Endometrial microvascular endothelial cells (primary cell): Measurements from ENCODE around the gene RNF40. TPM values are rescaled to one million over a fixed set of nuclear protein-coding genes. Genes with fewer than 3 reads are reported as not detected.

Experiments
- in situ Hi-C: cut with HindIII; loops from 2 replicates; pipeline ENCODE4 v1.10.0; 2017; ENCODE audit warnings: low sequenced_read_pairs, low pct_unique_long_range_greater_than_20kb; ENCODE audit errors: inconsistent ontology term
- total RNA-seq: library from RNA; depleted of rRNA; stranded (reverse); fragments of >200 nt; gene quantifications from one replicate; pipeline ENCODE4 v1.2.3, GENCODE V29; 2015; ENCODE audit errors: inconsistent ontology term

The RNF40 gene
- total RNA-seq, result 69.8 TPM

DNA sequence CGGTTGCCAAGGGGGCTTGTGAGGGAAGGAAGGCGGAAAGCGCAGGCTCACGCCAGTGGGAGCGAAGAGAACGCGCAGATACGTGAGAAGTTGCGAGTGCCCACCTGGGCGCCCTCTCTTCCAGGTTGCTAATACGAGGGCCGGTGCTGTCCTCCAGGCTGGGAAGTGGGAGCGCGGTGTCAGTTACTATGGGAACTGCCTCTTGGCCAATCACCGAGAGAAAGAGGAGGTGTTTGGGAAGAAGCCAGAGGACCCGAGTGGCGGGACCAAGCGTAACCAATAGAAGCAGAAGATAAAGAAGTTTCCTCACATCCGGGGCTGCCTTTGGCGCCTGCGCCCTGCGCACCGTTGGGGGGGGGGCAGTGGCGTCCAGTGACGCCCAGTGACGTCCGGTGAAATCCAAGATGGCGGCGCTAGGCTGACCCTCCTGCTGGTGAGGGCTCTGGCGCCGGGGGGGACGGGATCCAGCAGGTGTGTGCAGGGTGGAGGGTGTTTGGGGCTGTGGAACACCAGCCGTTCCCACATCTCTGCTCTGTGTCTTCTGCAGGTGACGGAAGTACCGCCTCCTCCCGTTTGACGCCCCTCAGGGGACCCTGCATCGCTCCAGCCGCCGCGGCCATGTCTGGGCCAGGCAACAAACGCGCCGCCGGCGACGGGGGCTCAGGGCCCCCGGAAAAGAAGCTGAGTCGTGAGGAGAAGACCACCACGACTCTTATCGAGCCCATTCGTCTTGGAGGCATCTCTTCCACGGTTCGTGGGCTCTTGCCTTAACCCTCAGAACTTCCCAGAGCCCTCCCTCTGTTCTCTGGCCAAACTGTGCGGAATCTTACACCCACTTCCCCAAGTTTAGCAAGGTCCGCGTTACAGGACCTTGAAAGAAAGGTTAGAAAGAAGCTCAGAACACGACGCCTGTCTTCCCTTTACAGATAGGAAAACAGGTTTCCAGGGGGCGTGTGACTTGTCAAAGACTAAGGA, at the start of gene RNF40, which contains the start of gene CFAP119:
Gene RNF40, plus strand, starts transcription at position 395 of the 975 bp plus-strand sequence. Its CDS starts 224 bp downstream, at position 619.
Gene CFAP119, minus strand, starts transcription at position 135 of the 975 bp plus-strand sequence. CDS start 314 bp downstream, outside the sequence.
- in situ Hi-C loops, result no loop called here

DNA sequence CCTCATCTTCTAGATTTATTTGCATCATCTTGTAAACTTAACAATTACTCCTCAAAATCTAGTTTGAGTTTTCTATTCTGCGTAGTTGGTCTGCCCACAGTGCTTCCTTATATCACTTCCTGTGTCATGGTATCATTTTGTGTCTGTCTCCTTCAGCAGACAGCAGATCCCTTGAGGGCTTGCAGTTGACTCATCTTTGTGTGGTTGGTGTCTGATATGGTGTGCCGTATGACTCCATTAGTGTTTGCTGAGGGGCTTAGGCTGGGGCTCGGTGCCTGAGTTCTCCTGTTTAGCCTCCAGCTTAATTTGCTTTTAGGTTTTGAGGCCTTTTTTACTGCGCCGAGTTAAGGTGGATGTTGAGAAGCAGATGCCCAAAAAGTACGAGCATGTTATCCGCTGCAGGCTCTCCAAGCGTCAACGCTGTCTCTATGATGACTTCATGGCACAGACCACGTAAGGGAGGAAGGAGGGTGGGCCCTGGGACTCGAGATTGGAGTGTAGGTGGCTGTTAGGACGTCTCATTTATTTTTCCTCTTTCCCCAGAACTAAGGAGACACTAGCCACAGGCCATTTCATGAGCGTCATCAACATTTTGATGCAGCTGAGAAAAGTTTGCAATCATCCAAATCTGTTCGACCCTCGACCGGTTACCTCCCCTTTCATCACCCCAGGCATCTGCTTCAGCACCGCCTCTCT, 46.2 kb upstream of the RNF40 start:
- in situ Hi-C loops, result no loop called here

DNA sequence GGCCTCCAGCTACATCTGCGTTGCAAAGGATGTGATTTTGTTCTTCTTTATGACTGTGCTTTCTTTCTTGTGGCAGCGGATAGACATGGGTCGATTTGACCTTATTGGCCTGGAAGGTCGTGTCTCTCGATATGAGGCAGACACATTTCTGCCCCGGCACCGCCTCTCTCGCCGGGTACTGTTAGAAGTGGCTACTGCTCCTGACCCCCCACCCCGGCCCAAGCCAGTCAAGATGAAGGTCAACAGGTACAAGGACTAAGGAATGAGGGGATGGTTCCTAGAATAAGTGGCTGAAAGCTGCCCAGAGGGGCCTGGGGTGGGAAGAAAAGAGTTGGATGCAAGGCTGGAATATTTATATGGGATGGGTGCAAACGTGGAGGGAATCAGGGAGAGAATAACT, 42.0 kb upstream of the RNF40 start:
- in situ Hi-C loops, result no loop called here

DNA sequence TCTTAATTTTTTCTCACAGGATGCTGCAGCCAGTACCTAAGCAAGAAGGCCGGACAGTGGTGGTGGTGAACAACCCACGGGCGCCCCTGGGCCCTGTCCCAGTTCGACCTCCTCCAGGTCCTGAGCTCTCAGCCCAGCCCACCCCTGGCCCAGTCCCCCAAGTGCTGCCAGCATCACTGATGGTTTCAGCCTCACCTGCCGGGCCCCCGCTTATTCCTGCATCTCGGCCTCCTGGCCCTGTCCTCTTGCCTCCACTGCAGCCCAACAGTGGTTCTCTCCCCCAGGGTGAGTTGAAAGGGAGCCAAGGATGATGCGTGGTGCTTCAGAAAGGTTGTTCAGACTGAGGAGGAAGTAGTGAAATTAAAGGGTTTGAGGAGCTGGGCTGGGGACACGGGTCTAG, 41.4 kb upstream of the RNF40 start:
- in situ Hi-C loops, result no loop called here

DNA sequence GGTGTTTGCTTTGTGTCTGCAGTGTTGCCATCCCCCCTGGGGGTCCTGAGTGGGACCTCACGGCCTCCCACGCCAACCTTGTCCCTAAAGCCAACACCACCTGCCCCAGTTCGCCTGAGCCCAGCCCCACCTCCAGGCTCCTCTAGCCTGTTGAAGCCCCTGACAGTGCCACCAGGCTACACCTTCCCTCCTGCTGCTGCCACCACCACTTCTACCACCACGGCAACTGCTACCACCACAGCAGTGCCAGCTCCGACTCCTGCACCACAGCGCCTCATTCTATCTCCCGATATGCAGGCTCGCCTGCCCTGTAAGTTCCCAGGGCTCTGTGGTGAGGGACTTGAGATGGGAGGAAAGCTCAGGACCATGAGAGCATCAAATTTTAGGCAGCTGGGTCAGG, 41.0 kb upstream of the RNF40 start:
- in situ Hi-C loops, result no loop called here

DNA sequence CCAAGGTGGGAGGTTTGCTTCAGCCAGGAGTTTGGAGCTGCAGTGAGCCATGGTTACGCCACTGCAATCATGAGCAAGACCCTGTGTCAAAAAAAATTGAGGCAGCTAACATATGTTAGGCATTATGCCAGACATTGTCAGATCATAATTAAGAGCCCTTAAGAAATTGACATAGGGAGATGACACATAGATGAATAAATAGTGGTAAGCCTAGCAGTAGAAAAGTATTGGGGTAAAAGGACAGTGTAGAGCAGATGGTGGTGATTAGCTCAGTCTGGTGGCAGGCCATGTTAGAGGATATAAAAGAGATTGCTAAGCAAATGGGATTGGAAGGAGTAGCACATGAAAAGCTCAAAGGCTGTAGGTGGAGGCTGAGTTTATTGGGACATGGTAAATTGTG, 40.5 kb upstream of the RNF40 start:
- in situ Hi-C loops, result no loop called here

DNA sequence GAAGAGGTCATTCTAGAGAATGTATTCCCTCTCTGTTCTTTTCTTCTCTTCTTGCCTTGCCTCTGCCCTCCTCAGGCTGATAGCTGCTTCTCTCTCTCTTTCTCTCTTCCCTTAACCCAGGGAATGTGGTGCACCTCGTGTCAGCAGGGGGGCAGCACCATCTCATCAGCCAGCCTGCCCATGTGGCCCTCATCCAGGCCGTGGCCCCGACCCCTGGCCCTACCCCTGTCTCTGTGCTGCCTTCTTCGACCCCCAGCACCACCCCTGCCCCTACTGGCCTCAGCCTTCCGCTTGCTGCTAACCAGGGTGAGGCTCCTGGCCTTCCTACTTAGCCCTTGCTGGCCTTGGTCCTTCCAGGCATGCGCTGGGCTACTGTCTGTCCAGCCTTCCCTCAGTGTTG, 39.7 kb upstream of the RNF40 start:
- in situ Hi-C loops, result no loop called here

DNA sequence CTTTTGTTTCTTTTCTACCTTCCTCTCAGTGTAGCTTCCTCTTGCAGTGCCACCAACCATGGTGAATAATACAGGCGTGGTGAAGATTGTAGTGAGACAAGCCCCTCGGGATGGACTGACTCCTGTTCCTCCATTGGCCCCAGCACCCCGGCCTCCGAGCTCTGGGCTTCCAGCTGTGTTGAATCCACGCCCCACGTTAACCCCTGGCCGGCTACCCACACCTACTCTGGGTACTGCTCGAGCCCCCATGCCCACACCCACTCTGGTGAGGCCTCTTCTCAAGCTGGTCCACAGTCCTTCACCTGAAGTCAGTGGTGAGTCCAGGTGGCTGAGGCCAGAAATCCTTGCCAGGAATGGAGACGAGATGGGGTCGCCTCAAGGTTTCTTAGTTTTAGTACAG, 39.2 kb upstream of the RNF40 start:
- in situ Hi-C loops, result no loop called here

DNA sequence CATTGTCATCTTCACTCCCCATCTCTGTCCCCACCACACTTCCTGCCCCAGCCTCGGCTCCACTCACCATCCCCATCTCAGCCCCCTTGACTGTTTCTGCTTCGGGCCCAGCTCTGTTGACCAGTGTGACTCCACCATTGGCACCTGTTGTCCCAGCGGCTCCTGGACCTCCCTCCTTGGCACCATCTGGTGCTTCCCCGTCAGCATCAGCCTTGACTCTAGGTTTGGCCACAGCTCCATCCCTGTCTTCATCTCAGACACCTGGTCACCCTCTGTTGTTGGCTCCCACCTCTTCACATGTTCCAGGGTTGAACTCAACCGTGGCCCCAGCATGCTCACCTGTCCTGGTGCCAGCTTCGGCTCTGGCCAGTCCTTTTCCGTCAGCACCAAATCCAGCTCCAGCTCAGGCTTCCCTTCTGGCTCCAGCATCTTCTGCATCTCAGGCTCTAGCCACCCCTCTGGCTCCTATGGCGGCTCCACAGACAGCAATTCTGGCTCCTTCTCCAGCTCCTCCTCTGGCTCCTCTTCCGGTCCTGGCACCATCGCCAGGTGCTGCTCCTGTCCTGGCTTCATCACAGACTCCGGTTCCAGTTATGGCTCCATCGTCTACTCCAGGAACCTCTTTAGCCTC, 38.3 kb upstream of the RNF40 start:
- in situ Hi-C loops, result no loop called here

DNA sequence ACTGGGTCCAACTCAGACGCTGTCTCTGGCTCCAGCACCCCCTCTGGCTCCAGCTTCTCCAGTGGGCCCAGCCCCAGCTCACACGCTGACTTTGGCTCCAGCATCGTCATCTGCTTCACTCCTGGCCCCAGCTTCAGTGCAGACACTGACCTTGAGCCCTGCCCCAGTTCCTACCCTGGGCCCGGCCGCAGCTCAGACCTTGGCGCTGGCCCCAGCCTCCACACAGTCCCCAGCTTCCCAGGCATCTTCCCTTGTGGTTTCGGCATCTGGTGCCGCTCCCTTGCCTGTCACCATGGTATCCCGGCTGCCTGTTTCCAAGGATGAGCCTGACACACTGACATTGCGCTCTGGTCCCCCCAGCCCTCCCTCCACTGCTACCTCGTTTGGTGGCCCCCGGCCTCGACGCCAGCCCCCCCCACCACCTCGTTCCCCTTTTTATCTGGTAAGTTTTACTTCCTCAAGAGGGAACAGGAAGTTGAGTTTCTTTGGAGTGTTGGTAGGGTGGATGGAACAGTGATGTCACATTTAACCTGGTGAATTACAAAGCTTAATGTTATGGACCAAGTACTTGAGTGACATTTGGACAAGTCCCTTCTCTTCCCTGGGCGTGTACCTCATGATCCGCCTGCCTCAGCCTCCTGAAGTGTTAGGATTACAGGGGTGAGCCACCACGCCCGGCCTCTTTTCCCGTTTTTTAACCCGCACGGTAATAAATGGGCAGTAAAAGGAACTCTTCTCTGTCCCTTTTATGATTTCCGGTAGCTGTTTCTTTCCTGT, 37.3 kb upstream of the RNF40 start:
- in situ Hi-C loops, result no loop called here

DNA sequence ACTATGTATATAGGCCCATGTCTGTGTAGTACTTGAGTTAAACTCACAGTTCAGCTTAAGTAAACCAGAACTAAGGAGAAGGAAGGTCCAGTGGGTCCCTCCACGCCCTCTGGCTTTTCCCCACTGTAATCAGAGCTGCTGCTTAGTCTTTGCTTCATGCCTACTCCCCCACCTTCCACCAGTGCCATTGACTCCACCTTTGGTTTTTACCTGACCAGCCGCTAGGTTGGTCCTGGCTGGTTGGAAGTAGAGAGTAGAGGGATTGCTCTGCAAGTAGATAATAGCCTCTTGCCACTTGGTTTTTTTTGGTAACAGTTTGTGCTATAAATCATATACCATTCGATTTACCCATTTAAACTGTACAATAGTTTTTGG, 36.7 kb upstream of the RNF40 start:
- in situ Hi-C loops, result no loop called here

DNA sequence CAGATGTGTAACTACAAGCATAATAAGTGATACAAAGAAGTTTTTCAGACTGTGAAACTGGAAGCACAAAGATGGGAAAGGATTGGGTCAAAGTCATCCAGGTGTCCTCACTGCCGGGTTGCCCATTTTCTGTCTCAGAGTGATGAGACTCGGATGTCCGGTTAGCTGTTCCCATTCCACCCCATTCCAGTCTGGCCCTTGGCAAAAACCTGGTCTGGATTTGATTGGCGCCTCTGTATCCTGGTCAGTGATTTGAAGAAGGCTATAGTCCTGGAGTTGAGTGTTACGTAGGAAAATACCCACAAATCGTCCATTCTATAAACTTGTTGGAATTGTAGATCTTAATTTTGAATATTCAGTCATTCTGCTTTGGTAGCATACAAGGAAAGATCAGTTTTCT, 33.8 kb upstream of the RNF40 start:
- in situ Hi-C loops, result no loop called here

DNA sequence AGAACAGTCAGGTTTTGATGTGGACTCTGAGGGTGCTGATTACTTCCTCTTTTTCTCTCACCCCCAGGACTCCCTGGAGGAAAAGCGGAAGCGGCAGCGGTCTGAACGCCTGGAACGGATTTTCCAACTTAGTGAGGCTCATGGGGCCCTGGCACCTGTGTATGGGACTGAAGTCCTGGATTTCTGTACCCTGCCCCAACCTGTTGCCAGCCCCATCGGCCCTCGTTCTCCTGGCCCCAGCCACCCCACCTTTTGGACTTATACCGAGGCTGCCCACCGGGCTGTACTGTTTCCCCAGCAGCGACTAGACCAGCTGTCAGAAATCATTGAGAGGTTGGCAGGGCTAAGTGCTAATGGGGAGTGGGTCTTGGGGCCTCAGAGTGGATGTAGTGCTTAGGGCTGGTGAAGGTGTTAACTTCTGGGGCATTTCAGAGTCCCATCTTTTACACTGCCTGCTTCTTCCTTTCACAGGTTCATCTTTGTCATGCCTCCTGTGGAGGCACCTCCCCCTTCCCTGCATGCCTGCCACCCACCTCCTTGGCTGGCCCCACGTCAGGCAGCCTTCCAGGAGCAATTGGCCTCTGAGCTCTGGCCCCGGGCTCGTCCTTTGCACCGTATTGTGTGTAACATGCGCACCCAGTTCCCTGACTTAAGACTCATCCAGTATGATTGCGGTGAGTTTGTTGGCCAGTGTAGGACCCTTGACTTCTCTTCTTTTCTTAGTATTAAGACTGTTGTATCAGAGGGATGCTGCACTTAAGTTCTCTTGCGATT, 33.0 kb upstream of the RNF40 start:
- in situ Hi-C loops, result no loop called here

DNA sequence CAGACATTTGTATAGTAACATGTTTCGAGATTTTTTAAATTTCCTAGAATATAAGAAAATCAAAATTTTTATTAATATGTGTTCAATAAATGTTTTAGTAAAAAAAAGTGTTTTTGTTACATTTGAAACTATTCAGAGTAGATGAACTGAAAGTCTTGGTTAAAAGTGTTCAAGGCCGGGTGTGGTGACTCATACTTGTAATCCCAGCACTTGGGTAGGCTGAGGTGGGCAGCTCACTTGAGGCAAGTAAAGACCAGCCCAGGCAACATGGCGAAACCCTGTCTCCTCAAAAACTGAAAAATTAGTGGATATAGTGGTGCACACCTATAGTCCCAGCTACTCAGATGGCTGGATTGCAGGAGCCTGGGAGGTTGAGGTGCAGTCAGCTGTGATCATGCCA, 30.7 kb upstream of the RNF40 start:
- in situ Hi-C loops, result no loop called here

DNA sequence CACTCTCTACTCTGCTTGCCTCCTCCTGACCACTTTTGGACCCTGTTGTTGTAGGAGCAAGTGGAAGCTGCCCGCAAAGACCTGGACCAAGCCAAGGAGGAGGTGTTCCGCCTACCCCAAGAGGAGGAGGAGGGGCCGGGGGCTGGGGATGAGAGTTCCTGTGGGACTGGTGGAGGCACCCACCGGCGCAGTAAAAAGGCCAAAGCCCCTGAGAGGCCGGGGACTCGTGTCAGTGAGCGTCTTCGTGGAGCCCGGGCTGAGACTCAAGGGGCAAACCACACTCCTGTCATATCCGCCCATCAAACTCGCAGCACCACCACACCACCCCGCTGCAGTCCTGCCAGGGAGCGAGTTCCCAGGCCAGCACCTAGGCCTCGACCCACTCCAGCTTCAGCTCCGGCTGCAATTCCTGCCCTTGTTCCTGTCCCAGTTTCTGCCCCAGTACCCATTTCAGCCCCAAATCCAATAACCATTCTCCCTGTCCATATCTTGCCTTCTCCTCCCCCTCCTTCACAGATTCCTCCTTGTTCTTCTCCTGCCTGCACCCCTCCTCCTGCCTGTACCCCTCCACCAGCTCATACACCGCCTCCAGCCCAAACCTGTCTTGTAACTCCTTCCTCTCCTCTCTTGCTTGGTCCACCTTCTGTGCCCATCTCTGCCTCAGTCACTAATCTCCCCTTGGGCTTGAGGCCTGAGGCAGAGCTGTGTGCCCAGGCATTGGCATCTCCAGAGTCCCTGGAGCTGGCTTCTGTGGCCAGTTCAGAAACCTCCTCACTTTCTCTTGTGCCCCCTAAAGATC, 24.9 kb upstream of the RNF40 start:
- in situ Hi-C loops, result no loop called here

DNA sequence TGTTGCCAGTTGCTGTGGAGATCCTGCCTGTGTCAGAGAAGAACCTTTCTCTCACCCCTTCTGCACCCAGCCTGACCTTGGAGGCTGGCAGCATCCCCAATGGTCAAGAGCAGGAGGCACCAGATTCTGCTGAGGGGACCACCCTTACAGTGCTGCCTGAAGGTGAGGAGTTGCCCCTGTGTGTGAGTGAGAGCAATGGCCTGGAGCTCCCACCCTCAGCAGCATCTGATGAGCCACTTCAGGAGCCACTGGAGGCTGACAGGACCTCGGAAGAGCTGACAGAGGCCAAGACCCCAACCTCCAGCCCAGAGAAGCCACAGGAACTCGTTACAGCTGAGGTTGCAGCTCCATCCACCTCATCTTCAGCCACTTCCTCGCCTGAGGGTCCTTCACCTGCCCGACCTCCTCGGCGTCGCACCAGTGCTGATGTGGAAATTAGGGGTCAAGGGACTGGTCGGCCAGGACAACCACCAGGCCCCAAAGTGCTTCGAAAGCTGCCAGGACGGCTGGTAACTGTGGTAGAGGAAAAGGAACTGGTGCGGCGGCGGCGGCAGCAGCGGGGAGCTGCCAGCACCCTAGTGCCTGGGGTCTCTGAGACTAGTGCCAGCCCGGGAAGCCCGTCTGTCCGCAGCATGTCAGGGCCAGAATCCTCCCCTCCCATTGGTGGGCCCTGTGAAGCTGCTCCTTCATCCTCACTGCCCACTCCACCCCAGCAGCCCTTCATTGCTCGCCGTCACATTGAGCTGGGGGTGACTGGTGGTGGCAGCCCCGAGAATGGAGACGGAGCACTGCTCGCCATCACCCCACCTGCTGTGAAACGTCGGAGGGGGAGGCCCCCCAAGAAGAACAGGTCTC, 24.1 kb upstream of the RNF40 start:
- in situ Hi-C loops, result no loop called here
